A549 (cell line): ENCODE results near the gene TTC28.

Experiments
- ATOH8 ChIP-seq: fragments of 250-450 bp; sonication (Bioruptor Pico); IDR thresholded peaks from 2 replicates; pipeline ENCODE4 v1.5.0; 2020; ENCODE audit warnings: low read depth, mild to moderate bottlenecking, moderate library complexity
- TF ChIP-seq, protein P1 (sequence below): fragments of >200 bp; sonication (Bioruptor Twin); formaldehyde crosslinking; IDR thresholded peaks from 3 replicates; pipeline ENCODE4 v1.5.1; 2016

GRCh38 chr22:28702891-28703290 is 23.3 kb upstream of the TTC28 start:
- TF ChIP-seq, protein P1, sequence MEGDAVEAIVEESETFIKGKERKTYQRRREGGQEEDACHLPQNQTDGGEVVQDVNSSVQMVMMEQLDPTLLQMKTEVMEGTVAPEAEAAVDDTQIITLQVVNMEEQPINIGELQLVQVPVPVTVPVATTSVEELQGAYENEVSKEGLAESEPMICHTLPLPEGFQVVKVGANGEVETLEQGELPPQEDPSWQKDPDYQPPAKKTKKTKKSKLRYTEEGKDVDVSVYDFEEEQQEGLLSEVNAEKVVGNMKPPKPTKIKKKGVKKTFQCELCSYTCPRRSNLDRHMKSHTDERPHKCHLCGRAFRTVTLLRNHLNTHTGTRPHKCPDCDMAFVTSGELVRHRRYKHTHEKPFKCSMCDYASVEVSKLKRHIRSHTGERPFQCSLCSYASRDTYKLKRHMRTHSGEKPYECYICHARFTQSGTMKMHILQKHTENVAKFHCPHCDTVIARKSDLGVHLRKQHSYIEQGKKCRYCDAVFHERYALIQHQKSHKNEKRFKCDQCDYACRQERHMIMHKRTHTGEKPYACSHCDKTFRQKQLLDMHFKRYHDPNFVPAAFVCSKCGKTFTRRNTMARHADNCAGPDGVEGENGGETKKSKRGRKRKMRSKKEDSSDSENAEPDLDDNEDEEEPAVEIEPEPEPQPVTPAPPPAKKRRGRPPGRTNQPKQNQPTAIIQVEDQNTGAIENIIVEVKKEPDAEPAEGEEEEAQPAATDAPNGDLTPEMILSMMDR = no peak
- TF ChIP-seq ATOH8 (CRISPR knock-in tag) = no peak
